ENCODE data around the gene ITGB3.
A peak's percentile ranks its signal among the peaks of the same experiment; 100 is the strongest.

The ITGB3 gene

GRCh38 chr17:47278561-47278960, 24.9 kb downstream of the ITGB3 start:
- no peak for DNase-seq

DNA sequence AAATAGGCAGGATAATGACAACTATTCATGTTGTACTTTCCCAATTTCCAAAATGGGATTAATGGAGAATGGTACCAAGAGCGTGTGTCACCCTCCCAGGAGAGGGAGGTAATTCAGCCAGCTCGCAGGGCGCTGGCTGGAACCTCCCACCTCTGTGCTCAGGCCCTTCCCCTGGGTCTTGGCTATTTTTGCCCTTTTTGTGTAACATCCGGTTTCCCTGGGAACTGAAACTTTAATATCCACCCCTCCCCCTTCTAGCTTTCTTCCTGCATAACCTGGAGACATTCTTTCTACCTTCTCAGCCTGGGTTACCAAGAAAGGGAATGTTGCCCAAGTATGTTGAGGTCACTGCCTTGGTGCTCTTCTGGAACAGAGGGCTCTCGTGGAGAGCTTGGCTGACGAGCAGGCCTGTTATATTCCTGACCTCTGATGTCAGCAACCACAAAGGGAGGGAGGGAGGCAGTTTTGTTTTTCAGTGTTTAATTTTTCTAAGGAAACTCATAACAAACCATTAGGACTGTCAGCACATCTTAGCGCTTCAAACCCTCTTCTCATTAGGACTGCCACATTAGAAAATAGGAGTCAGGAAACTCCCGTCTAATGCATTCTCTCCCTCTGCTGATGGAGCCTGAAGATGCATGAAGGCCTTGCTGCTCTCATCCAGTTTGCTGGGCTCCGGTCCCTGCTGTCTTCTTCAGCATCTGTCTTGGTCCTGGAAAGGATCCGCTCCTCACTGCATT, 25.6 kb downstream of the ITGB3 start:
- DNase-seq, result no peak

- DNase-seq, result no peak
Observed at GRCh38 chr17:47280072-47280811, 26.6 kb downstream of the ITGB3 start.

GRCh38 chr17:47281216-47281615, 27.6 kb downstream of the ITGB3 start:
- DNase-seq, result no peak

- no peak for DNase-seq
Observed at GRCh38 chr17:47285003-47285402, 31.4 kb downstream of the ITGB3 start.

DNA sequence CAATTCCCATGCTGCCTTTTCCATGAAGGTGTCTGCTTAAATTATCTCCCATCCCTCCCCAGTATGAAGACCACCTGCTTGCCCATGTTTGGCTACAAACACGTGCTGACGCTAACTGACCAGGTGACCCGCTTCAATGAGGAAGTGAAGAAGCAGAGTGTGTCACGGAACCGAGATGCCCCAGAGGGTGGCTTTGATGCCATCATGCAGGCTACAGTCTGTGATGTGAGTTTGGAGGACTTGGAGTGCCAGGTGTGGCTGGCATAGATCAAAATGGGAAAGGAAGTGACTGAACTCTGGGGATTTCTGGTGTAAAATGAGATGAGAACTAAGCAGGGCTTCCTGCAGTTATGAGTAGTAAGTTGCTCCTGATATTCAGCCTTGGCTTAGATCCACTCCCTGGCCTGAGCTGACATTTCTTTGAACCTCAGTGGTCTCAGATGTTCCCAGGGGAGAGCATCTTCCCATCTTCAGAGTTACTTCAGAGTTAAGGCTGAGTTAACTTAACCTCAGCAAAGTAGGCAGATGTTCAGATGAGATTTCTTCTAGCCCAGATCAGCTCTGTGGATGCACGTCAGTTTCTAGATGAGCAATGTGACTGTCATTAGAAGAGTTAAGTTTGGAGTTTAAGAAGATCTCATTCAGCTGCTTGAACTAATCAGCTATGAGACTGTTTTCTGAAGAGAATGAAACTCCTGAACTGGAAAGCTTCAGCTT, 32.7 kb downstream of the ITGB3 start:
- DNase-seq, result no peak

GRCh38 chr17:47287068-47287467, 33.4 kb downstream of the ITGB3 start:
- DNase-seq, result no peak

GRCh38 chr17:47287639-47288038, 34.0 kb downstream of the ITGB3 start:
- DNase-seq, result no peak

DNA sequence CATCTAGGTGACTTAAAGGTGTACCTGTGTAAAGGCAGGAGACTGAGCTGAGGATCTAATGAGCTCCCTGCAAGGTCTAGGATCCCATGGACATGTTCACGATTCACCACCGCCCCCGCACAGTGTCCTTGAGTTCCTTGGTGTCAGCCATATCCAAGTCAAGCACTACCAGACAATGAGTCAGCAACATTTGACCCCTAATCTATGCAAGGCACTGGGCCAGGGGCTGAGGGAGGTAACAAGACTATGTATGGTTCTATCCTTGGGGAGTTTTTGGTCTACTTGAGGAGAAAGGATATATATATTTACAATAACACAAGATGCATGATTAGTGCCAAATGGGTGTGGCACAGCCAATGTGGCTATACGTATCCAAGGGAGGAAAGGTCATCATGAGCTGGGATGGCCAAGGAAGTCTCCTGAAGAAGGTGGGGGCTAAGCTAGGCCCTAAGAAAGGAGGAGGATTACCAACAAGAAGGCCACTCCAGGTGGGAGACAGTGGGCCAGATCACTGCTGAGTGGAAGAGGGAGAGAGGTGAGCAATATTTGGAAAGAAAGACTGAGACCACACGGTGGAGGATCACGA, 35.0 kb downstream of the ITGB3 start:
- DNase-seq, result no peak

DNA sequence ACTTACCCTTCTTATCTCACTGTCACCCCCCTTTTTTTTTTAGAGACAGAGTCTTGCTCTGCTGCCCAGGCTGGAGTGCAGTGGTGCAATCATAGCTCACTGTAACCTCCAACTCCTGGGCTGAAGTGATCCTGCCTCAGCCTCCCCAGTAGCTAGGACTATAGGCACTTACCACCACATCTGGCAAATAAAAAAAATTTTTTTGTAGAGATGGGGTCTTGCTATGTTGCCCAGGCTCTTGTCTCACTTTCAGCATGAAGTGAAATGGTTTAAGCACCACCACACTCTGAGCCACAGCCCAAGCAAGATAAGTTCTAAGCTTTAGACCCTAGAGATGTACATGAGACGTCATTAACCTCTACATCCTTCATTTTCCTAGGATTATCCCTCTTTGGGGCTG, 35.7 kb downstream of the ITGB3 start:
- DNase-seq, result no peak

- no peak for DNase-seq
Observed at GRCh38 chr17:47290870-47291241, 37.2 kb downstream of the ITGB3 start.

- no peak for DNase-seq
Observed at GRCh38 chr17:47291242-47291873, 37.7 kb downstream of the ITGB3 start.

DNA sequence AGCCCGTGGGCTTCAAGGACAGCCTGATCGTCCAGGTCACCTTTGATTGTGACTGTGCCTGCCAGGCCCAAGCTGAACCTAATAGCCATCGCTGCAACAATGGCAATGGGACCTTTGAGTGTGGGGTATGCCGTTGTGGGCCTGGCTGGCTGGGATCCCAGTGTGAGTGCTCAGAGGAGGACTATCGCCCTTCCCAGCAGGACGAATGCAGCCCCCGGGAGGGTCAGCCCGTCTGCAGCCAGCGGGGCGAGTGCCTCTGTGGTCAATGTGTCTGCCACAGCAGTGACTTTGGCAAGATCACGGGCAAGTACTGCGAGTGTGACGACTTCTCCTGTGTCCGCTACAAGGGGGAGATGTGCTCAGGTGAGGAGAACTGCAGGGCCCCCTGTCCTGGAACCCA, 38.6 kb downstream of the ITGB3 start:
- DNase-seq, result no peak

GRCh38 chr17:47295037-47295873, 41.6 kb downstream of the ITGB3 start:
- DNase-seq, result no peak

DNA sequence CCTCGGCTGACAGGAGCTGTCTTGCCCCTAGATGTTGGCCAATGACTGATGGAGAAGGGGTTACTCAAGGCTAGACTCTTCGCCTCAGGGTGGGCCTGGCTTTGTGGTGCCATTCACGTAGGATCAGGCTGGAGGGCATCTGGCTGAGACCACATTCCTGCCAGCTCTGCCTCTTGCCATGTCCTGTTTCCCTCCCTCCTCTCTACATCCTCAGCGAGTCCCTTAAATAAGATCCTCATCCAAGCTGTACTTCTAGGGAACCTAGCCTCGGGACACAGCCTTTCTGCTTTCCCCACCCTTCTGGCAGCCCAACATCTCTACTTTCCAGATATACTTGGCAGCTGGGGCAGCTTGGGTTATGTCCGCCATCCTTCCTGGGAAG, 42.2 kb downstream of the ITGB3 start:
- DNase-seq, result no peak

- no peak for DNase-seq
Observed at GRCh38 chr17:47297661-47298400, 44.2 kb downstream of the ITGB3 start.

DNA sequence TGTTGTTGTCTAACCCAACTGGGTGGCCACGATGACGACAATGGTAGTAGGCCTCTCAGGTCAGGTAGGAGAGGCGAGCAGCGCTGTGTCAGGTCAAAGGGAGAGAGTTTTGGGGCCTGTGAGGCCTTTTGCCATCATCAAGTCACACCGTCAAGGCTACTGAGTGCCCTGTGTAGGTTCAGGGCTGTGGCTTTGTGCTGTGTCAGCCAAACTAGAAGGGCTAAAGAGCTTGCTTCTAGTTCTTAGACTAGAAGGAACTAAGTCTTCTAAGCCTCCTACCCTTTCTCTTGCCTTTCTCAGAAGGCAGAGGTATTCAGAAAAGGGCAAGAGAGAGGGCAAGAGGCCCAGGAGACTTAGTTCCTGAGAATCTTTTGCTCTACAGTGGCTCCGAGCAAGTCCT, 45.1 kb downstream of the ITGB3 start:
- DNase-seq, result no peak

GRCh38 chr17:47299239-47299910, 45.7 kb downstream of the ITGB3 start:
- DNase-seq, result no peak

GRCh38 chr17:47300718-47301117, 47.1 kb downstream of the ITGB3 start:
- no peak for DNase-seq

GRCh38 chr17:47301161-47301560, 47.5 kb downstream of the ITGB3 start:
- peak; percentile 5 for DNase-seq

- no peak for DNase-seq
Observed at GRCh38 chr17:47301831-47302230, 48.2 kb downstream of the ITGB3 start.
